ENCODE measurements around the gene KCNA10. TPM values are rescaled to one million over a fixed set of nuclear protein-coding genes. Genes with fewer than 3 reads are reported as not detected.

The KCNA10 gene
- total and polyA plus RNA-seq, 2 donors (not counting 3 experiments of a cell fraction or from before 2014, with no cell fraction given) = not detected

- no peaks in the 10 kb centered on the region for H3K27me3 ChIP-seq (ENCODE audit: control insufficient read depth in 2 of 2, insufficient read depth in 2 of 2, low read length in 2 of 2)
- no peaks in the 10 kb centered on the region for H3K36me3 ChIP-seq (ENCODE audit: control insufficient read depth in 2 of 2, extremely low read depth in 1 of 2, insufficient read depth in 2 of 2, low read length in 2 of 2)
- H3K4me1 ChIP-seq (ENCODE audit: control insufficient read depth, extremely low read depth, insufficient read depth, low read length) = no peaks in the 10 kb centered on the region
- POLR2A ChIA-PET = no interaction called here
- H3K4me2 ChIP-seq (ENCODE audit: insufficient read depth, low read length) = no peak overlapping the region
- CTCF ChIA-PET = no interaction called here
- no peak for DNase-seq (ENCODE audit: low read depth, low spot score)
- H3K27ac ChIP-seq (ENCODE audit: insufficient read depth, low read depth, low read length) = no peak overlapping the region
- no TSS peak for BruUV-seq (replicated peaks)
- H3K79me2 ChIP-seq (ENCODE audit: control insufficient read depth, insufficient read depth, low read length) = no peaks in the 10 kb centered on the region
- no peak overlapping the region for H3K9ac ChIP-seq (replicated peaks; ENCODE audit: extremely low read depth, insufficient read depth, low read length)
- FAIRE-seq = no peak
- no peaks in the 10 kb centered on the region for H4K20me1 ChIP-seq (replicated peaks; ENCODE audit: control insufficient read depth, extremely low read depth, insufficient read depth, low read length)
- TF ChIP-seq JUN (IDR thresholded peaks at IDR 0.05; ENCODE audit: borderline replicate concordance, insufficient read depth, insufficient read length, low read depth) (no peak), EZH2 (IDR thresholded peaks at IDR 0.05; ENCODE audit: borderline replicate concordance, low read depth, low read length, severe bottlenecking) (no peak), MAX (IDR thresholded peaks at IDR 0.05; ENCODE audit: insufficient read depth, insufficient read length) (no peak), MYC (IDR thresholded peaks at IDR 0.05; ENCODE audit: low read depth, low read length) (no peak), FOS (IDR thresholded peaks at IDR 0.05; ENCODE audit: borderline replicate concordance, insufficient read depth, low read length) (no peak)
- dilution Hi-C loops (cut with MboI; ENCODE audit: extremely low pct_ligation_motif_present, low sequenced_read_pairs) = no loop called here
- no peak overlapping the region for H2AFZ ChIP-seq (ENCODE audit: low read depth, low read length)
- H3K9me1 ChIP-seq (replicated peaks; ENCODE audit: control insufficient read depth, extremely low read depth, insufficient read depth, low read length) = no peaks in the 10 kb centered on the region
- no peak overlapping the region for H3K4me3 ChIP-seq (replicated peaks in 1 of 3; ENCODE audit: insufficient read depth in 1 of 3, low read depth in 1 of 3, low read length in 3 of 3)
- intact Hi-C loops (cut with micrococcal nuclease) = no loop called here
- no peaks in the 10 kb centered on the region for H3K9me3 ChIP-seq (replicated peaks; ENCODE audit: control insufficient read depth, insufficient read depth, low read length)
Measured at GRCh38 chr1:110489406-110489805, 29.6 kb downstream of the KCNA10 start.

GRCh38 chr1:110488867-110489266 lies 30.1 kb downstream of the KCNA10 start:
- CTCF ChIA-PET = no interaction called here
- Histone ChIP-seq H3K4me3 (replicated peaks in 1 of 3; ENCODE audit: insufficient read depth in 1 of 3, low read depth in 1 of 3, low read length in 3 of 3) (no peak overlapping the region), H2AFZ (ENCODE audit: low read depth, low read length) (no peak overlapping the region), H3K27me3 (ENCODE audit: control insufficient read depth in 2 of 2, insufficient read depth in 2 of 2, low read length in 2 of 2) (no peaks in the 10 kb centered on the region), H3K4me2 (ENCODE audit: insufficient read depth, low read length) (no peak overlapping the region), H4K20me1 (replicated peaks; ENCODE audit: control insufficient read depth, extremely low read depth, insufficient read depth, low read length) (no peaks in the 10 kb centered on the region), H3K36me3 (ENCODE audit: control insufficient read depth in 2 of 2, extremely low read depth in 1 of 2, insufficient read depth in 2 of 2, low read length in 2 of 2) (no peaks in the 10 kb centered on the region), H3K4me1 (ENCODE audit: control insufficient read depth, extremely low read depth, insufficient read depth, low read length) (no peaks in the 10 kb centered on the region), H3K9ac (replicated peaks; ENCODE audit: extremely low read depth, insufficient read depth, low read length) (no peak overlapping the region), H3K27ac (ENCODE audit: insufficient read depth, low read depth, low read length) (no peak overlapping the region), H3K79me2 (ENCODE audit: control insufficient read depth, insufficient read depth, low read length) (no peaks in the 10 kb centered on the region), H3K9me1 (replicated peaks; ENCODE audit: control insufficient read depth, extremely low read depth, insufficient read depth, low read length) (no peaks in the 10 kb centered on the region), H3K9me3 (replicated peaks; ENCODE audit: control insufficient read depth, insufficient read depth, low read length) (no peaks in the 10 kb centered on the region)
- TF ChIP-seq POLR2A (IDR thresholded peaks at IDR 0.05; ENCODE audit: low read depth, low read length) = no peak
- TF ChIP-seq FOS (IDR thresholded peaks at IDR 0.05; ENCODE audit: borderline replicate concordance, insufficient read depth, low read length) = no peak
- no peak for TF ChIP-seq CTCF (IDR thresholded peaks at IDR 0.05; ENCODE audit: extremely low read depth in 1 of 2, insufficient read depth in 1 of 2, low read depth in 1 of 2, low read length in 2 of 2)
- TF ChIP-seq EZH2 (IDR thresholded peaks at IDR 0.05; ENCODE audit: borderline replicate concordance, low read depth, low read length, severe bottlenecking) = no peak
- no peak for TF ChIP-seq POLR2AphosphoS5 (IDR thresholded peaks at IDR 0.05; ENCODE audit: insufficient read depth, low read depth, low read length)
- no peak for TF ChIP-seq JUN (IDR thresholded peaks at IDR 0.05; ENCODE audit: borderline replicate concordance, insufficient read depth, insufficient read length, low read depth)
- TF ChIP-seq GATA2 (IDR thresholded peaks at IDR 0.05; ENCODE audit: insufficient read depth, insufficient read length, low read depth, low read length) = no peak
- POLR2A ChIA-PET = no interaction called here
- intact Hi-C loops (cut with micrococcal nuclease) (no loop called here), dilution Hi-C loops (cut with MboI; ENCODE audit: extremely low pct_ligation_motif_present, low sequenced_read_pairs) (no loop called here)
- BruUV-seq (replicated peaks) = no TSS peak
- DNase-seq (ENCODE audit: low read depth, low spot score) = no peak
- no peak for FAIRE-seq
